ENCODE results near the gene MAPT.

MAPT gene

GRCh38 chr17:46000292-46000691, 105.9 kb downstream of the MAPT start:
- Histone ChIP-seq H3K79me2 (ENCODE audit: control insufficient read depth, low read length) (no peaks in the 10 kb centered on the region), H3K27ac (ENCODE audit: low read depth, low read length) (no peak overlapping the region), H3K4me1 (ENCODE audit: control insufficient read depth, low read length) (0 out of 2 replicates have a peak, but pooled peaks cover 3% of the 10 kb centered on the region), H4K20me1 (ENCODE audit: control insufficient read depth, insufficient read depth, low read depth, low read length) (no peaks in the 10 kb centered on the region; the same call in 1 of the 2 replicates), H3F3A (ENCODE audit: control insufficient read depth, insufficient read depth) (no peaks in the 10 kb centered on the region), H3K9me3 (ENCODE audit: control insufficient read depth, insufficient read depth, low read length) (no peaks in the 10 kb centered on the region), H3K36me3 (ENCODE audit: control insufficient read depth, low read length) (no peaks in the 10 kb centered on the region), H3K9me2 (replicated peaks; ENCODE audit: control insufficient read depth, low read length) (no peaks in the 10 kb centered on the region), H3K27me3 (ENCODE audit: control insufficient read depth, low read length) (peaks cover 3% of the 10 kb centered on the region; the same call in 1 of the 2 replicates), H3K4me3 (ENCODE audit: low read length) (no peak overlapping the region), H3K4me2 (ENCODE audit: low read length) (no peak overlapping the region)
- no peak for TF ChIP-seq CTCF (IDR thresholded peaks at IDR 0.05; ENCODE audit: low read depth, low read length, poor library complexity, severe bottlenecking)
- TF ChIP-seq EZH2phosphoT487 (IDR thresholded peaks at IDR 0.05; ENCODE audit: borderline replicate concordance, low read length), result no peak

- H3K9me2 ChIP-seq (replicated peaks; ENCODE audit: control insufficient read depth, low read length), result no peaks in the 10 kb centered on the region
- no peak overlapping the region for H3K27ac ChIP-seq (ENCODE audit: low read depth, low read length)
- H4K20me1 ChIP-seq (ENCODE audit: control insufficient read depth, insufficient read depth, low read depth, low read length), result no peaks in the 10 kb centered on the region; the same call in 1 of the 2 replicates
- H3F3A ChIP-seq (ENCODE audit: control insufficient read depth, insufficient read depth), result no peaks in the 10 kb centered on the region
- no peak overlapping the region for H3K4me2 ChIP-seq (ENCODE audit: low read length)
- H3K79me2 ChIP-seq (ENCODE audit: control insufficient read depth, low read length), result no peaks in the 10 kb centered on the region
- no peak for TF ChIP-seq CTCF (IDR thresholded peaks at IDR 0.05; ENCODE audit: low read depth, low read length, poor library complexity, severe bottlenecking)
- TF ChIP-seq EZH2phosphoT487 (IDR thresholded peaks at IDR 0.05; ENCODE audit: borderline replicate concordance, low read length), result no peak
- H3K36me3 ChIP-seq (ENCODE audit: control insufficient read depth, low read length), result no peaks in the 10 kb centered on the region
- H3K4me1 ChIP-seq (ENCODE audit: control insufficient read depth, low read length), result 0 out of 2 replicates have a peak, but pooled peaks cover 3% of the 10 kb centered on the region
- H3K27me3 ChIP-seq (ENCODE audit: control insufficient read depth, low read length), result peaks cover 3% of the 10 kb centered on the region; the same call in 1 of the 2 replicates
- H3K9me3 ChIP-seq (ENCODE audit: control insufficient read depth, insufficient read depth, low read length), result no peaks in the 10 kb centered on the region
- no peak overlapping the region for H3K4me3 ChIP-seq (ENCODE audit: low read length)
These were observed 106.4 kb downstream of the MAPT start for GRCh38 chr17:46000757-46001156.

GRCh38 chr17:46001390-46002310, 107.3 kb downstream of the MAPT start:
- no peak for TF ChIP-seq CTCF (IDR thresholded peaks at IDR 0.05; ENCODE audit: low read depth, low read length, poor library complexity, severe bottlenecking)
- TF ChIP-seq EZH2phosphoT487 (IDR thresholded peaks at IDR 0.05; ENCODE audit: borderline replicate concordance, low read length), result no peak
- Histone ChIP-seq H3K27me3 (ENCODE audit: control insufficient read depth, low read length) (peaks cover 3% of the 10 kb centered on the region; the same call in 1 of the 2 replicates), H3K4me1 (ENCODE audit: control insufficient read depth, low read length) (0 out of 2 replicates have a peak, but pooled peaks cover 3% of the 10 kb centered on the region)

More at GRCh38 chr17:46001390-46002310, 107.3 kb downstream of the MAPT start:
- H3K9me3 ChIP-seq (ENCODE audit: control insufficient read depth, insufficient read depth, low read length), result no peaks in the 10 kb centered on the region
- H3K79me2 ChIP-seq (ENCODE audit: control insufficient read depth, low read length), result no peaks in the 10 kb centered on the region
- H3F3A ChIP-seq (ENCODE audit: control insufficient read depth, insufficient read depth), result no peaks in the 10 kb centered on the region
- H3K27ac ChIP-seq (ENCODE audit: low read depth, low read length), result no peak overlapping the region
- H3K36me3 ChIP-seq (ENCODE audit: control insufficient read depth, low read length), result no peaks in the 10 kb centered on the region
- no peaks in the 10 kb centered on the region; the same call in 1 of the 2 replicates for H4K20me1 ChIP-seq (ENCODE audit: control insufficient read depth, insufficient read depth, low read depth, low read length)
- no peaks in the 10 kb centered on the region for H3K9me2 ChIP-seq (replicated peaks; ENCODE audit: control insufficient read depth, low read length)
- H3K4me3 ChIP-seq (ENCODE audit: low read length), result no peak overlapping the region
- H3K4me2 ChIP-seq (ENCODE audit: low read length), result no peak overlapping the region
